Inflammatory macrophage treated with lipopolysaccharide for 4 hours (primary cell): Measurements from ENCODE around the gene GSG1L2.

Source experiments
- DNase-seq: peaks from one replicate; pipeline ENCODE4 v3.0.0-alpha.2; 2020

GSG1L2 gene

DNA sequence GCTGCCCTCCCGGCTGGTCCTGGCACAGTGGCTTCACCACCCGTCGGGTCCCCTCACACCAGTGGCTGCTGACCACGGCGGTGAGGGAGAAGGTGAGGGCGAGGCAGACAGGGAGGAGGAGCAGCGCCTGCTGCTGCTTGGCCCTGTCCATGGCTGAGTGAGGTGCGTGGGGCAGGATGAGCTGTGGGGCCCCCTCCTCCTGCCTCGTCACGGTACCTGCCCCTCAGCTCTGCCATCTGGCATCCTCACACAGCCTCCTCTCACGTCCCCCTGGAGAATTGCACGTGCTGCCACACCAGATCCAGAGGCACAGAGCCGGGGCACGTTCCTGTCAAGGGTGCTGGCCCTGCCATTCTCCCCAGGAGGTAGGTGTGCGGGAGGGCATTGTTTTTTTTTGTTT lies at the start of gene GSG1L2:
GSG1L2 (minus strand) TSS at position 159 of the 400 bp plus-strand sequence; CDS start at position 151, 8 bp downstream.
- DNase-seq = no peak

DNA sequence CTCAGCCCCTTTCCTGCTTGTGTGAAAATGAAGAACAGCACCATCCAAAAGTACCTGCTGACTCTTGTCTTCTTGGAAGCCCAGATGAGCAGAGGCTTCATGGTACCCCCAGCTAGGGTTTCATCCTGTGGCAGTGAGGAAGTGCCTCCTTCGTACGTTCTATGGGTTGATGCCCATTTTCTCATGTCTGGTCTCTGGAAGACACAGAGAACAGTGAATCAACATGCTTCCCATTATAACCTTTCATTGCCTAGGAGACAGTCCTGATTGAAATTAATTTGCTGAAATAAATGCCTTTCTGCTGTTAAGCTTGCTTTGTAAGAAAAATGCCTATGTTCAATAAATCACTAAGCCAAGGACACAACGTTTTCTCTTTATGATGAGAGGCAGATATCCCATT lies 46.7 kb upstream of the GSG1L2 start:
- DNase-seq = no peak

- peak; percentile 33 for DNase-seq
These were observed 43.7 kb upstream of the GSG1L2 start for GRCh38 chr17:9865586-9865985.

DNA sequence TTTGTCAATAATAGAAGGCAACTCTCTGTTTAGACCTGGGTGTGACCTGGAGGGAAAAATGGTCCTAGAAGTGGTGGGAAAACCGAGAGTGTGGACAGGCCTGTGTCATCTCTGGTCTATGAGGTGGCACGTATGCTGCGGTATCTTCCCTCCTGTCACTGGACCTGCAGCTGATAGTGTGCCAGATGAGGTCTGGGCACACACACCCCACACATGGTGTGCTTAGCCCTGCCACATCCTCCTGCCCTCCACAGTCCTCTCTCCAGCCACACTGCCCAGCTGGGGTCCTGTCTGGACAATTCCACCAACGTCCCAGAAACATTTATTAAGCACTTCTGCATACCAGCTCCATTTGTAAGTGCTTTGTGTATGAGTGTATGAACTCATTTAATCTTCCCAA lies 41.1 kb upstream of the GSG1L2 start:
- no peak for DNase-seq

DNA sequence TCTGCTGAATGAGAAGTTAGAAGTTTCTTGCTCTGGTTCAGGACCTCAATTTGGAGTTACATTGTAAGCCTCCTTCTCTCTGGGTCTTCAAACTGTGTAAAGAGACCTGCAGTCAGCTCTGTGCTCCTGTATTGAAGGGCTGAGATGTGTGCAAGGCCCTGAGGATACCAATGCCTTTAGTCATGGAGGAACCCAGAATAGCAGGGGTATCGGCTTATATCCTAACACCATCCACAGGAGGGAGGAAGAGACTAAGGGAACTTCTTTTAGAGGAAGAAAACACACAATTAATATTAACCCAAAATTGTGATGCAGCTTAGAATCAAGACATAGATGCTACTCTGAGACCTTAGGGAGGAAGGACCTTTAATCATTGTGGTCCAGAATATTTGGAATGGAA lies 40.3 kb upstream of the GSG1L2 start:
- no peak for DNase-seq

DNA sequence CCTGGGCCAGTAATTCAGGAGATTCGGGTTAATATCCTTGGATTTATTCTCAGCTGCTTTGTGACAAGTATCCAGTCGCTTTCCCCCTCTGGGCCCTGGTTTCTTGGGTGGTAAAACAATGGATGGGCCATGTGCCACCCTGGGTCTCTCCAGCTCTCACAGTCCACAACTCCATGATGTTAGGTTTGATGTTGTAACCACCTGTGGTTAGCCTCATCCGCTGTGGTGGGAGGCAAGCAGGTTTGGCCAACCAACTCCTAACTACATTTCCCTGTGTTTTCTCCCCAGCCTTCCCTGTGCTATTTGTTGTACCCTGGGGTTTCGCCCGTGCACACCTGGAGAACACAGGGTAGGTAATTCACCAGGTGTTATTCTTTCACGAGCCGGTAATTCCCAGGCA lies 39.0 kb upstream of the GSG1L2 start:
- no peak for DNase-seq

DNA sequence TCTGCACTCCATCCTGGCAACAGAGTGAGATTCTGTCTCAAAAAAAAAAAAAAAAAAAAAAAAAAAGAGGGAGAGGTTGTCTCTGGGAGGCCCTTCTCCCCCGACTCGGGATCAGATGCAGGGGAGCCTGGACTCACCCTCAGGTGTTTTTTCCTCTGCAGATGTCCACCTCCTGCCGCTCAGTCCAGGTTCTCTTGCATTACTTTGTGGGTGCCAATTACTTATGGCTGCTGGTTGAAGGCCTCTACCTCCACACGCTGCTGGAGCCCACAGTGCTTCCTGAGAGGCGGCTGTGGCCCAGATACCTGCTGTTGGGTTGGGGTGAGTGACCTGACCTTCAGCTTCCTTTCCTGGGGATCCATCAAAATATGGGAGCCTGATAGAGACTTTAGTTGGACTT lies 37.9 kb upstream of the GSG1L2 start:
- DNase-seq = no peak

GRCh38 chr17:9855036-9855435 lies 33.2 kb upstream of the GSG1L2 start:
- DNase-seq = no peak

DNA sequence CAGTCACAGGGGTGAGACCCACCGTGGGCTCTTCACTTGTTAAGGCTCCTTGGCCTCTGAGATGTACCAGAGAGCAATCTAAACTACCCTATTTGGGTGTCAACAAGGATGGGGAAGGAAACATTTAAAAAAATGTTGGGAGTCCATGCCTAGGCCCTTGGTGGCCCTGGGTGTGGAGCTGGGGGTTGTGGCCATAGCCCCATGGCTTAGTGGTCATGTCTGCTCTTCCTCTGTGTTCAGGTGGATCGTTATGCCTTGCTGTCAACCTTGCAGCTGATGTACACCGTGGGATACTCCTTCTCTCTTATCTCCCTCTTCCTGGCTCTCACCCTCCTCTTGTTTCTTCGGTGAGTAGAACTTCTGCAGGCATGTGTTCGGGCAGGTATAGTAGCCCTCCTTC lies 32.4 kb upstream of the GSG1L2 start:
- DNase-seq = no peak

DNA sequence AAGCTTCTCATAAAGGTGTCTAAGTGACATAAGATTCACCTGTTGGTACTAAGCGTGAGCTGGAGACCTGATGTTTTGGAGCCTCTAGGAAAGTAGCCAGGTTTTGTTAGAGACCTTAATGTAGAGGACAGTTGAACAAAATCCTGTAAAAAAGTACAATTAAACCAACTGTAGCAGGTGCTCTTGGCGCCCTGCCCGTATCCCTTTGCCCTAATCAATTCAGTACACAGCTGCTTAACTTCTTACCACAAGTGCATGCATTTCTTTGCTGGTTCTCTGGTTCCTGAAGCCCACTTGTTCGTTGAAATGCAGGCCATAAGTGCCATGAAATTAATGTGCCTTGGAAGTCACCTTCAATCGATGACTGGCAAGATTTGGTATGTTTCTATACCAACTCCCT lies 28.3 kb upstream of the GSG1L2 start:
- no peak for DNase-seq

- DNase-seq = no peak
These were observed 23.4 kb upstream of the GSG1L2 start for GRCh38 chr17:9845306-9845705.

DNA sequence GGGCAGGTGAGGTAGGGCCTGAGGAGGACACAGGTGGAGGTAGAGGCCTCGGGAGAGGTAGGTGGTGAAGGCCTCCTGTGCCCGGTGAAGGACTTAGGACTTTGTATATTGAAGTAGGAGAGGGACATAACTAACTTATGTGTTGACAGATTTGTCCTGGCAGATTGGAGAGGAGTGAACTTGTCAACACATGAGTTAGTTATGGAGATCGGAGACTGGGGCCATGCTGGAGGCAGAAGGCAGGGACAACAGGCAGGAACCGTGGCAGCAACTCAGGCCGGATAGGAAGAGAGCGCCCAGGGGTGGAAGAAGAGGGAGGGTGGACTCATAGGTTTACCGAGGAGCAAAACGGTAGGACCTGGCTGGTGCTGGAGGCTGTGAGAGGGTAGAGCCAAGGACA lies 22.3 kb upstream of the GSG1L2 start:
- DNase-seq = no peak

DNA sequence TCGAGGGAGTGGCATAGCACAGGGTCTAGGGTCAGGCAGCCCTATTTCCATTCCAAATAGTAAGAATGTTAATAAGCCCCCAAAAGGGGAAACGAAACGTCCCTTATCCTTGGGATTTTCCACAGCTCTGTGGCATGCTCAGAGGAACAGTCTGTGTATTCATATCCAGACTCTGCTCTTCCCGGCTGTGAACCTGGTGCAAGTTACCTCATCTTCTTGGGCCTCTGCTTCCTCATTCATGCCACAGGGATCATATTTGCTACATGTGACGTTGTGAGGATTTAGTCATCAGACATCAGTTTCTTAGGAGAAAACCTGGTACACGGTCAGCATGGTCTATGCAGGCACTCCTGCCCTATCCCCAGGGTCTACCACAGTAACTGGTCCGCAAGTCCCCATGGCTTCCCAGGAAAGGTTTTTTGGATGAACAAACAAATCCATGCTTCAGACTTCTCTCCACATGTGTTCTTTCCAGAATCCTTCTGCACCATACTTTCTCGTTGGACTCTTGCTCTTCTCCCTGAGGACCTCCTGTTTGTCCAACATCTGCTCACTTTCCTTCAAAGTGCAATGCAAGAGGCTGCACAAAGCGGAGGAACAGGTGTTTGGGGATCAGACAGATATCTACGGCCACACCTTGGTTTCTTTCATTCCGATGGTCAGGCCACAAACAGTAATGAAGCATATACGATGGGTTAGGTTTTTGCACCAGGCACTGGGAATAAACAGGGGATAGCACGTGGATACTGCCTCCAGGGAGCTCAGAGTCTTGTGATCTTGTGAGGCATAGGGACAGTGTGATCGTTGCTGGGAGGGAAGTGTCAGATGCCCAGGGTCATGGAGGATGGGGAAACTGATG lies 21.5 kb upstream of the GSG1L2 start:
- no peak for DNase-seq

- DNase-seq = no peak
These were observed 20.3 kb upstream of the GSG1L2 start for GRCh38 chr17:9842057-9842758.

DNA sequence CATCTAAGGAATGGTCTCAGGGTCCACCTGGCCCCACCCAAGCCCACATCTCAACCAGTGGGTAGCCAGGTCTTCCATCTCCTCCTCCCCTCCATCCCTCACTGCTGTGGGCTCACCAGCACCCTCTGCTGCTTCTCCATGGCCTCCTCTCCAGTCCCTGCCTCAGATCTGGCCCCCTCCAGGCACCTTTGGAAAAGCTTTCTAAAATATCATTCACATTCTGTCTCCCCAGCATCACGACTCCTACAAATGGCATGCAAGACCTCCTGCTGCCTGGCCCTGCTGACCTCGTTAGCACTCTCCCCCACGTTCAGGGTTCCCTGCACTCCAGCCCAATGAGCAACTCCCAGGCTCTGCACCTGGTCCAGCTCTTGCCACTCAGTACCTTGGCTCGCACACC lies 17.6 kb upstream of the GSG1L2 start:
- no peak for DNase-seq

DNA sequence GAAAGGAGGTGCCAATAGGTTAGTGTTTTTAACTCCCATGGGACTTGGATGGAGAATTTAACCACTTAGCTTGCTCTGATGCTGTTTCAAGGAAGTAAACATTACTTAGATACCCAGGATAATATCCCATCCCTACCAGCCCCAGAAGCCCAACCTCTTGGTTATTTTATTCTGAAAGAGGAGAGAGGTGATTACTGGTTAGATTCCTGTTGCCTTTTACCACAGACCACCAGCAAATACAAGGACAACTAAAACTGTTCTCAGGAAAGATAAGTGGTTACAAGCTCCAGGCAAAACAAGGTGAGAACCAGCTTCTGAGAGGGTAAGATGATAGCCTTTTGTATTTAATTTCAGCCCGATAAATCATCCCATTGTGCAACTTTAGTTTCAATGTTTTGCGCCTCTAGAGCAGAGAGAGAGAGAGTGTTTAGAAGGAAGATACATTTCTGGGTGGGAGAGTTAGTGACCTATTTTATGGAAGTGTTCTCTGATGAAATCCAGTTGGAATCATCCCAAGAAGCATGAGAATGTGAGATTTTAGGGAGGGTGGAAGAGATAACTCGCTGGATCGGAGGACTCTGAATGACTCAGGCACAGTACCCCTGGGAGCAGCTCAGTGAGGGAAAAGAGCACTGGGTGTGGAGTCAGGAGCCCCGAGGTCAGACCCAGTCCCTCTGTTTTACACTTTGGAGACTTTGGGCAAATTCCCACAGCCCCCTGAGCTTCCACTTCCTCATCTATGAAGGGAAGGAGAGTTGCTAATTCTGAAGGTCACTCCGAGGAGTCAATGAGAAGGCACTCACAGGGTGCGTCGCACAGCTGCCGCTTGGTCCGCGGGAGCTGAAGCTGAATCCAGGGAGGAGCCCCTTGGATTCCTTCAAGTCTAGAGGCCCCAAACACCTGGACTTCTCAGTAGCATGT lies 15.9 kb upstream of the GSG1L2 start:
- no peak for DNase-seq

DNA sequence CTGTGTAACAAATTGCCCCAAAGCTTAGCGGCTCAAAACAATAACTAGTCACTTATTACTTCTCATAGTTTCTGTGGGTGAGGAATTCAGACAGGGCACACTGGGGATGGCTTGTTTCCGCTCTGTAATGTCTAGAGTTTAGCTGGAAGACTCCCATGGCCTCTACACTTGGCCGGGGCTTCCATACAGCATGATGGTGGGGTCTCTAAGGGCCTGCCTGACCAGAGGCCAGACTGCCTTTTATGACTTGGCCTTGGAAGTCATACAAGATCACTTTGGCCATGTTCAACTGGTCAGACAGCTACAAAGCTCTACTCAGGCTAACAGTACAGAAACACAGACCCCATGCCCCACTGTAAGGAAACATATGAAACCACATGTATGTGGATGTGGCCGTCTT lies 12.0 kb upstream of the GSG1L2 start:
- DNase-seq = no peak

DNA sequence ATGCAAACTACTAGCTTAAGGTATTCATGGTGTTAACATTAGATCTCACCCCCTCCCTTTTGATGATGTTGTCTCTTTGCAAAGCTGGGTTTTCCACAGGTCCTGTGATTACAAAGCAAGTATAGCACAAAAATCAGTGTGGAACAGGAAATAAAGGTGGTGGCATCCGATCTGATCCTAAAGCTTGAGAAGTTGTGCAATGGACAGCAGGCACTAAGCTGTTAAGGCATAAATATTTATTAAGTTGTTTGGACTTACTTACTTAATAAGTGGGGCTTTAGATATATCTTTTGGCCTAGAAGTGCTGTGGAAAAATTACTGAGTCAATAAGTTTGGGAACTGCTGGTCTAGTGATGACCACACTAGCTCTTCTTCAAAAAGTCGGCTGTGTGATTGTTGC lies 8.8 kb upstream of the GSG1L2 start:
- DNase-seq = no peak

- DNase-seq = no peak
These were observed 7.5 kb upstream of the GSG1L2 start for GRCh38 chr17:9829343-9829742.

DNA sequence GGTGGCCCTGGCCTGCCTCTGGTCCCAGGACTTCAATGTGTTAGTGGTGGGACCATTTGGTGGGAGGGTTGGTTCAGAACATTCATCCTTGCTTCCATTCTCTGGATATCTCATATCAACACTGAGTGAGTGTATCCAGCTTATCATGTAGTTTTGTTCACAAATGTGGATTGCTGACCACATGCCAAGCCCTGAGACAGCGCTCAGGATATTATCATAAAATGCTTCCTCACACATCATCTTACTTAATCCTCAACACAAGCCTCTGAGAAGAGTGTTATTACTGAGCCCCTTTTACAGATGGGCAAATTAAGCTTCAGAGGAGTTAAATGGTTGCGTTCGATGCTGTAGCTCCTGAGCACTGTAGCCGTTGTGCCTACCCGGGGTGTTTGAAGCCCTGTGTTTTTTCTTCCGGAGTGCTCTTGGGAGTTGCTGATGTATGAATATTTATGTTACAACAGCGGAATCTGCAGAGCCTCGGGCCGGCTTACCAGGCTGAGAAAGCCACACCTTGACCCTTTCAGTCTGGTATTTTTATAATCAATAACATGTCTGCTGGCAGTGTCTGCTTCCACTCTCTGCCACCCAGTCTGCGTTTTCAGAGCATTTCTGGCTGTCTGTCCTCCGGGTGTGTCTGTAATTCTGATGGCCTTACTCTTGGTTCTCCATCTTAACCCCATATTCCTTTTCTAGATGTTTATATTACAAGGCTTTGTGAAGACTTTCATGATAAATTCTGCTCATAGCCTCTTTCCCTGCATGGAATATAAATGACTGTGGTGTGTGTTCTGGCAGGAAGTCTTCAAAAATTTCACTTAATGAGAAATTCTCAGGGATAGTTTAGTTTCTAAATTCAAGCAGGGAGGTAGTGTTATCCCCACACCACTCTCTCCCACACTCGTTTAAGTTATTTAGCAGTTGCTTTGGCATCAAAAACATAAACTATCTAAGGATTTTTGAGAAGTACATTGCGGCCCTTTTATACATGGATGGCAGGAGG lies 6.7 kb upstream of the GSG1L2 start:
- DNase-seq = no peak

GRCh38 chr17:9825641-9826150 lies 3.8 kb upstream of the GSG1L2 start, which contains the start of gene GLP2R:
Gene GLP2R (plus strand): TSS chr17:9825924. CDS start chr17:9826064, 140 bp downstream.
- no peak for DNase-seq
